ENCODE data around the gene POLD4. TPM values are rescaled to one million over a fixed set of nuclear protein-coding genes. Genes with fewer than 3 reads are reported as not detected.

Gene POLD4
- total RNA-seq, 1 donor from 2014 or later = 32.0 TPM

DNA sequence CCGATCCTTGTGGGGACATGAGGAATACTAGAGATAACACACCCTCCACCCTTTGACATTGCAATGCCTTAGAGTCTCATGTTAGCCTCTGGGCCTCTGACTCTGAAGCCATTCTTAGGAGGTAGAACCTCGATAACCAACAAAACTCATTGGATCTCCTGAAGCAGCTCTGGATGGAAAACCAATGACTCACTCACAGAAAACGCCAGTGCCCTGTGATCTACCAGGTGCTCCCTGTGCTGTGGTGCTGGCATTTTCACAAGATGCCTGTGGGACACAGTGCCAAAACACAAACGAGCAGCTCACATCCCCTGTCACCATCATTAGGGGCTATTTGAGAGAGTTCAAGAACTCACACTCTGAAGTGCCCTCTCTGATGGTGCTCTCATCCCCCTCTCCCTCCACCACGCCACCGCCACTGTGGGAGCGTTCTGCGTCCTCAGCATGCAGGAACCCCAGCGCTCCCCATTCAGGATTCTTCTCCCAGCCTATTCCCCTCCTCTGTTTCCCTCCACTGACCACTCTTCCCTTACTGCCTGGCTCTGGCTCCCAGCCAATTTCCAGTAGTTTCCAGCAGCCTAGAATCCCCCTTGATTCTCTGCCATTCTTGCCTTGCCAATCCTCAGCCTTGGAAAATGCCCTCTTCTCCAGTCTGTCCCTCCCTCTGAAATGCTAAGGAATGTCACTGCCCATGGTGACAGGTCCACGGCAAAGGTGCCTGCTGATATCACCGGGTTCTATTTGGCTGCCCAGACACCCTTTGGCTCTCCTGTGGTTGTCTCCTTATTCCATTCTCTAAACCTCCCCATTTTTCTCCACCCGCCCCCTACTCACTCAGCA lies 4.7 kb upstream of the POLD4 start:
- no peak for DNase-seq (ENCODE audit: low spot score in 2 of 2, unreplicated experiment in 2 of 2)
- no peak overlapping the region for H3K27ac Mint-ChIP-seq
- H3K9me3 Mint-ChIP-seq = no peaks in the 10 kb centered on the region
- no peaks in the 10 kb centered on the region for H3K27me3 Mint-ChIP-seq (ENCODE audit: low read depth)
- TF ChIP-seq, protein P1, sequence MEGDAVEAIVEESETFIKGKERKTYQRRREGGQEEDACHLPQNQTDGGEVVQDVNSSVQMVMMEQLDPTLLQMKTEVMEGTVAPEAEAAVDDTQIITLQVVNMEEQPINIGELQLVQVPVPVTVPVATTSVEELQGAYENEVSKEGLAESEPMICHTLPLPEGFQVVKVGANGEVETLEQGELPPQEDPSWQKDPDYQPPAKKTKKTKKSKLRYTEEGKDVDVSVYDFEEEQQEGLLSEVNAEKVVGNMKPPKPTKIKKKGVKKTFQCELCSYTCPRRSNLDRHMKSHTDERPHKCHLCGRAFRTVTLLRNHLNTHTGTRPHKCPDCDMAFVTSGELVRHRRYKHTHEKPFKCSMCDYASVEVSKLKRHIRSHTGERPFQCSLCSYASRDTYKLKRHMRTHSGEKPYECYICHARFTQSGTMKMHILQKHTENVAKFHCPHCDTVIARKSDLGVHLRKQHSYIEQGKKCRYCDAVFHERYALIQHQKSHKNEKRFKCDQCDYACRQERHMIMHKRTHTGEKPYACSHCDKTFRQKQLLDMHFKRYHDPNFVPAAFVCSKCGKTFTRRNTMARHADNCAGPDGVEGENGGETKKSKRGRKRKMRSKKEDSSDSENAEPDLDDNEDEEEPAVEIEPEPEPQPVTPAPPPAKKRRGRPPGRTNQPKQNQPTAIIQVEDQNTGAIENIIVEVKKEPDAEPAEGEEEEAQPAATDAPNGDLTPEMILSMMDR (IDR thresholded peaks at IDR 0.05; ENCODE audit: unreplicated experiment) = no peak
- no peak overlapping the region for H3K4me3 Mint-ChIP-seq
- H3K4me1 Mint-ChIP-seq = peaks cover 27% of the 10 kb centered on the region
- no peaks in the 10 kb centered on the region for H3K36me3 Mint-ChIP-seq

DNA sequence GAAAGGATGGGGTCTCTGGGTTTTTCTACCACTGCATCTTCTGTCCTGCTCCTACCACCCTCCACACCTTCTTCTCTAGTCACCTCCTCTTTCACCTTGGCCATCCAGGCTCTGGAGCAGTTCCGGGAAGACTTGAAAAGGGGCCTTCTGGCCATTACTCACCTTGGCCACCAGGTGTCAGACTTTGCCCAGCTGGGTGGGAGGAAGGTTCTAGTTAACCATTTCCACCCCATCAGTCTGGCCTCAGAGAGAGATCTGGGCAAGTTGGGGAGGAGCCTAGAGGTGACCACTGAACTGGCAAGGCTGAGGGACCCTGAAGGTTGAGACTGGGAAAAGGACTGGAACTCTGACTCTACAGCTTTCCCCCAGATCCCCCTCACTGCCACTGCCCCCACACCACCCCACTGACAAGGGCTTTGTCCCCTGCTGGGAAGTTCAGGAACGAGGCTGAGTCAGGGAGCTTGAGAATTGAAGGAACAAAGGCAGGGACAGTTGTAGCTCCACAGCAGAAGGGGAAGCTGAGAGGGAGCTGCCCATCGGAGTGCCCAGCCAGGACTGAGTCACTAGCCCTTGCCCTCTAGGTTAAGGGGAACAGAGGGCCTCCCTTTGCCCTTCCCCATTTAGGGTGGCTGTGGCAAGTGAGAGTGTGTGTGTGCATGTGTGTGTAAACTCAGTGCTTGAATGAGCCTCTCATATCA lies 3.7 kb upstream of the POLD4 start:
- peak in 1 of 2 experiments; percentile 73 for DNase-seq (ENCODE audit: low spot score in 2 of 2, unreplicated experiment in 2 of 2)
- Mint-ChIP-seq H3K27ac (peak overlapping the region; percentile 23), H3K27me3 (ENCODE audit: low read depth) (no peaks in the 10 kb centered on the region), H3K4me1 (peaks cover 33% of the 10 kb centered on the region), H3K36me3 (no peaks in the 10 kb centered on the region), H3K4me3 (no peak overlapping the region), H3K9me3 (no peaks in the 10 kb centered on the region)
- TF ChIP-seq, protein P1 (IDR thresholded peaks at IDR 0.05; ENCODE audit: unreplicated experiment) = peak; percentile 94

DNA sequence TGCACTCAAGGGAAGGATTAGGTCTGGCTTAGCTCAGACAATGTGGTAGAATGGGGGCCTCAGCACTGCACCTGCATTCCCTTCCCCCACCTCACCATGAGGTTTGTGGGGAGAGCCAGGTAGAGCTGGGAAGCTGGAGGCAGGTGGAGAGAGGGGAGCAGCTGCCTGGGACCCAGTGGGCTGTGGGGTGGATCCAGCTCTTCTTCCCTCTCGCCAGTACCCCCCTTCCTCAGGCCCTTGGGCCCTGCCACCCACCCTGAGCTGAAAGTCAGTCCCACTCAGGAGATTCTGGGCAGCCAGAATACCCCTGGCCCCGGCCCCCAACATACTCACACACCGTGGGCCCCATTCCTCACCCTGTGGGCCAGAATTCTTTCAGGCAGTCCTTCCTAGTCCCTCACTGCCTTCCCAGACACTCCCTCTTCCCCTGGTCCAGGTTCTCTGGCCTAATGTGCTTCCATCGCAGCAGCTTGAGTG lies 3.1 kb upstream of the POLD4 start:
- DNase-seq (ENCODE audit: low spot score in 2 of 2, unreplicated experiment in 2 of 2) = no peak
- H3K4me3 Mint-ChIP-seq = no peak overlapping the region
- no peaks in the 10 kb centered on the region for H3K27me3 Mint-ChIP-seq (ENCODE audit: low read depth)
- peaks cover 35% of the 10 kb centered on the region for H3K4me1 Mint-ChIP-seq
- H3K27ac Mint-ChIP-seq = peak overlapping the region; percentile 23
- no peaks in the 10 kb centered on the region for H3K9me3 Mint-ChIP-seq
- no peaks in the 10 kb centered on the region for H3K36me3 Mint-ChIP-seq
- TF ChIP-seq, protein P1 (IDR thresholded peaks at IDR 0.05; ENCODE audit: unreplicated experiment) = no peak

DNA sequence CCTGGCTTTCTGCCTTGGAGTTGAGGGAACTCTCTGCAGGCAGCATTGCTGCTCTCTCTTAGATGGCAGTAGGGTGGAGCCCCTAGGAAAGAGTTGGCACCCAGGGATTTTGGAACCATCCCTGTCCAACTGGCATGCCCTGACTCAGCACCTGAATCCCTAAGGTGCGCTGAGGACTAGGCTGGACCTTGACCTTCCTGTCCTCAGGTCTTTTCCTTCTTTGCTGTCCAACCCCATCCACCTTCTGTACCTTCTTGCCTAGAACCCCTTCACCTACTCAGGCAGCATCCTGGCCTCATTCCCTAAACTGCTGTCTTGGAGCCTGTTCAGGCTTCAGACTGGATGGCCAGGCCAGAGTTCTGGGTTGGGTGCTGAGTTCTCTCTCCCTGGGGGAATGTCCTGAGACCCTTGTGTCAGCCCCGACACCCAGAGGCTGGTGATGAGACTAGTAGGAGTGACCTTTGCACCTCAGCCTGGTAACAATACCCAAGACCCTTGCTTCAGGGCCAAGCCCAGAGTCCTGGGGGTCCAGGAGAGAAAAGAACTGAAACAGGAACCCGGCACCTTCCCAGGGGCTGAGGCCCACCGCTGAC lies 2.5 kb upstream of the POLD4 start:
- H3K4me1 Mint-ChIP-seq = peaks cover 38% of the 10 kb centered on the region
- H3K9me3 Mint-ChIP-seq = no peaks in the 10 kb centered on the region
- no peak for DNase-seq (ENCODE audit: low spot score in 2 of 2, unreplicated experiment in 2 of 2)
- H3K27ac Mint-ChIP-seq = no peak overlapping the region
- TF ChIP-seq, protein P1 (IDR thresholded peaks at IDR 0.05; ENCODE audit: unreplicated experiment) = no peak
- H3K36me3 Mint-ChIP-seq = no peaks in the 10 kb centered on the region
- H3K4me3 Mint-ChIP-seq = no peak overlapping the region
- no peaks in the 10 kb centered on the region for H3K27me3 Mint-ChIP-seq (ENCODE audit: low read depth)

DNA sequence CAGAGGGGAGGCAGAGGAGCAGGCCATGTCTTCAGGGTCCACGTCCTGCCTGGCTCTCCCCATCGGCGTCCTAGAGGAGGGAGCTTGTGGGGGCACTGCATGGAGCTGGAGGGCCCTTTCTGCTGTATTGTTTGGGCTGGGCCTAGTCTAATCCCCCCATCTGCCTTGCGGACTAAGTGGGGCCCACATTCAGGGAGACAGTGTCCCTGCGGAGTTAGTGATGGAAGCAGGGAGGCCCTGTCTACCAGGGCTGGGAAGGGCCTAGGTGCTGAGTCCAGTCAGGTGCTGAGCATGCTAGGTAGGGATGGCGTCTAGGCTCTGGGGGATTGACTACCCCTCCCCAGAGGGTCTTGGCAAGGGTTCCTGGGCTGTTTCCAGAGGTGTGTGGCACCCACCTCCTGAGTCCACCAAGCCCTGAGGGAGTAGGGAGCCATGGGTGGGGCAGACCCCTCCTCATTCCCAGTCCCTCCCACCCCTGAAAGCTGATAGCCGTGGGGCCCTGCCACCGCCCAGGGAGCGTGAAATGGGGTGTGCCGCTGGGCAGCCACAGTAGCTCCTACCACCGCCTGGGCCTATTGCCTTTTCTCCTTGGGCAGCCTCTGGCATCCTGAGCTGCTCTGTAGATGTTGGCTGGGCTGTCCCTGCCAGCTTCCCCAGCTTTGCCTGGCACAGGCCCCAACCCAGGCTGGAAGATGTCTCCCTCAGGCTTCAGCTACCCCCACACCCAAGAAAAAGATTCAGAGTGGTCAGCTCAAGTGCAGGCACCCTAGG lies 1.9 kb upstream of the POLD4 start:
- DNase-seq (ENCODE audit: low spot score in 2 of 2, unreplicated experiment in 2 of 2) = no peak
- Mint-ChIP-seq H3K4me3 (no peak overlapping the region), H3K36me3 (no peaks in the 10 kb centered on the region), H3K9me3 (no peaks in the 10 kb centered on the region), H3K4me1 (peaks cover 38% of the 10 kb centered on the region), H3K27me3 (ENCODE audit: low read depth) (no peaks in the 10 kb centered on the region), H3K27ac (peak overlapping the region; percentile 92)
- TF ChIP-seq, protein P1 (IDR thresholded peaks at IDR 0.05; ENCODE audit: unreplicated experiment) = no peak

All from mesothelial cell of epicardium (in vitro differentiated cells).